HTERT RPE-1 (cell line): ENCODE measurements around the gene MYB.
"Not testable (repeated sequence)": the region's sequence is repeated elsewhere in the genome, so short reads cannot be mapped to it uniquely, and the experiment has no call there.

Source experiments
- in situ Hi-C: fragments of 300-500 bp; cut with MboI; formaldehyde crosslinking; loops from 4 replicates; pipeline ENCODE4 v1.14.3; 2020; ENCODE audit warnings: low sequenced_read_pairs

The MYB gene

GRCh38 chr6:135180542-135181332, at the start of gene MYB:
Gene MYB, plus strand, starts transcription at chr6:135181308. Its CDS starts 206 bp downstream, at chr6:135181514.
- in situ Hi-C loops = no loop called here

DNA sequence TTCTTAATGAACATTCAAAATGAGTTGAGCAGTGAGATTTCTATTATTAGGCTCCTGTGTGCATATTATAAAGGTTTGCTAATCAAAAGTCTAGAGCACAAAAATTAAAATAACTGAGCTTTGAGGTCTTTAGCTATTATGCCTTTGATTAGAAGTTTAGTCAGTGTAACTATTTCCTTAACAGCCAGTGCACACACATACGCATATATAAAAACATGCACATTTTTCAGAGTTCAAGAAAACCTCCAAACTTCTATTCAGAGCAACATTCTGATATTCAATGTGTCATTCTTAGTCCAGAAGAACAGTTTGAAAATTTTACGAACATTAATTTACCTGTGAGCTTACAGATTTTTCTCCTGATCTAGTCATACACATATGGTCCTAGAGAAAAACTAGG, 48.3 kb upstream of the MYB start:
- in situ Hi-C loops = no loop called here

GRCh38 chr6:135135835-135136234, 45.3 kb upstream of the MYB start:
- in situ Hi-C loops = no loop called here

DNA sequence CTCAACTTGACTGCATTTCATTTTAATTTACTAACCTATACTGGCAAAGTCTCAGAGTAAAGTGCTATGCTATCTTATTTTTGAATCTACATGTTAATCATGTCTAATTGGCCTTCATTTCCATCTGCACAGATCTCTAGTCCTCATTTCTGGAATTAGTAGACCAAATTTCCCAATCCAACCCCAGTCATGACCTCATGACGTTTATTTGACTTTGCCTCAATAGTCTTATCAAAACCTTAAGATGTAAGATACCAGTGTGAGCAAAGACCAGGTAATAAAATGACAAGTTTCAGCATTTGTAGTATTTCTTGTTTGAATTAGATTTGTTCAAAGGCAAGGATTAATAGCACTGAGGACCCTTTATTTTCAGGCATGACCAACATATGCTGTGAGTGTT, 43.3 kb upstream of the MYB start:
- in situ Hi-C loops = no loop called here

GRCh38 chr6:135141182-135141581, 39.9 kb upstream of the MYB start:
- in situ Hi-C loops = no loop called here

DNA sequence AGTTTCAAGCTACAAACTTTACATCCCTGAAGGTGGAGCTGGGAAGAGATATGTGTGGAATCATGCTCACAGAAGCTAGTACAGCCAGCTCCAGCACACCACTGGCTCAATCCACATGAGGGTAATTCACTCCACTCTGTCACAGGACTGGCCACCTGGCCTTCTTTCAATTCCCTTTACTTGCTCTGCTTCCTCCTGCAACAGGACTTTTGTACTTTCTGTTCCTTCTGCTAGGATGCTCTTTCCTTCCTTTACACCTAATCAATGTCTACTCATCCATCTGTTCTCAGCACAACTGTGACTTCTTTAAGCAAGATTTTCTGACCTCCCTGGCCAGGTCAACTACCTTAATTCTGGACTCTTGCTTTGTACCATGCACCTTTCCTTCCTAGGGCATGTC, 39.4 kb upstream of the MYB start:
- in situ Hi-C loops = no loop called here

DNA sequence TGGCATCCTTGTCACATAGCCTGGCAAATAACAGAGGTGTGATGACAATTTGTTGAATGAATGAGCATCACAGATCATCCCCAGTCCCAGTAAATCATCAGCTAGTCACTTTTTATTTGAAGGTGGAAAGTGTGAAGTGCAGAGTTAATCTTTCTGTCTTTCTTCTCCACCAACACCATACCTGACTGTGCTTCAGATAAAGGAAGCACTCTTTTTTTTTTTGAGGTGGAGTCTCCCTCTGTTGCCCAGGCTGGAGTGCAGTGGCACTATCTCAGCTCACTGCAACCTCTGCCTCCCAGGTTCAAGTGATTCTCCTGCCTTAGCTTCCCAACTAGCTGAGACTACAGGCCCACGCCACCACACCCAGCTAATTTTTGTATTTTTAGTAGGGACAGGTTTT, 38.9 kb upstream of the MYB start:
- in situ Hi-C loops = not testable (repeated sequence)

- in situ Hi-C loops = no loop called here
Measured at GRCh38 chr6:135144673-135145062, 36.4 kb upstream of the MYB start.

DNA sequence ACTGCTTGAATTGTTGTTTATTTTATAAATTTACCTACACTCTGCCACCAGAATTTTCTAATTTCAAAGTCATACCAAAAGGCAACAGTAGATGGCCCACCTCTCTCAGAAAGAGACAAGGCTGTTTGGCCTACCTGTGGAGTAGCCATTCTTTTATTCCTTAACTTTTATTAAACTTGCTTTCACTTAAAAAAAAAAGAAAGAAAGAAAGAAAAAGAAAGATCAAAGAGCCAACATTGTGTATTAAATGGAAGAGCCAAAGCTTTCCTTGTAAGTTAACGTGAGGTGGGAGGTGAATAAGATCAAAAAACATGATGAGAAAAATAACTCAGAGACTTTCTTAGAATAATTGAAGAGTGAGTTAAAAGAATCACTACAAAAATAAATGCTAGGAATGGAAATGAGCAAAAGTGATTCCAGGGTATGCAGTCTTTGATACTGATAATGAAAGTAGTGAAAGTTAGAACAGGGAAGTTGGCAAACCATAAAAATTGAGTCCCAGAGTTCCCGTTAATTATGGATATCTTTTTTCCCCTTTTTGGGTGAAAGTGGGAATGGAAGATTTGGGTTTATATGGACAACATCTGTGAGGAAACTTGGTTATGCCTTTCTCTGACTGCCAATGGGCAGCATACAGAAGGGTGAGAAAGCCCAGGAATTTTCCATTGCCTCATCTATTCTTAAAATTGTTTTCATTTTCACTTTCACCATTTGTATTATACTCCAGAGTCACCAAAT, 35.9 kb upstream of the MYB start:
- in situ Hi-C loops = no loop called here

DNA sequence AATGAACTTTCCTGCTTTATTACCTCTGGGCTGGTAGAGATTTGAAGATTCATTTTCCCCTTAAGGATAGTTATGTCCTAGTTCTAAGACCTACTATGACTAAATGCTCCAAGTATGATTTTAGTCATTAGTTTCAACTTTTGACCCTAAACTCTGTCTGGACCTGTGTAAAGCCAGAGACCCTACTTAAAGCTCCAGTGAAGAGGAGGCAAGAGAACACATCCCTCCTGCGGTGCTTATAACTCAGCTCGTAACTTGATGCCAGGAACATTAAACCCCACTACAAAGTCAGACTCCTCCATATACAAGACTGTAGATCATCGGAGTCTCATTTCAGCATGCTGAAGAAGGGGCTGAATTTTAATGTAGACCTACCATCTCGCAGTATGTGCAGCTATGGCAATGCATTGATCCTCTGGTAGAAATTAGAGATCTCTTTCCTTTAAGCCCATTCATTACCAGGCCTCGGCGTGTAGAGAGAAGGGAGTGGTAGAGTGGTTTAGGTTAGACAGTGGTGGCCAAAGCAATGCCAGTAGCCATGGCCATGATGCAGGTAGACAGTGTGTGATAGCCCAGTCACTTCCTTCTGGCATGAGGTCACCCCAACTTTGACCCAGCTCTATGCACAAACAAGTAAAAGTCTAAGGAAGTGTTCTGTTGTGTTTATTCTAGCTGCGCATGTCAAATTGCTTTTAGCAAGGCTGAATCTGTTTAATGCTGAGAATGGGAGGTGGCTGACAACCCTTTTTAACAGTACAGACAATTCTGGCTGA, 34.8 kb upstream of the MYB start:
- in situ Hi-C loops = no loop called here

DNA sequence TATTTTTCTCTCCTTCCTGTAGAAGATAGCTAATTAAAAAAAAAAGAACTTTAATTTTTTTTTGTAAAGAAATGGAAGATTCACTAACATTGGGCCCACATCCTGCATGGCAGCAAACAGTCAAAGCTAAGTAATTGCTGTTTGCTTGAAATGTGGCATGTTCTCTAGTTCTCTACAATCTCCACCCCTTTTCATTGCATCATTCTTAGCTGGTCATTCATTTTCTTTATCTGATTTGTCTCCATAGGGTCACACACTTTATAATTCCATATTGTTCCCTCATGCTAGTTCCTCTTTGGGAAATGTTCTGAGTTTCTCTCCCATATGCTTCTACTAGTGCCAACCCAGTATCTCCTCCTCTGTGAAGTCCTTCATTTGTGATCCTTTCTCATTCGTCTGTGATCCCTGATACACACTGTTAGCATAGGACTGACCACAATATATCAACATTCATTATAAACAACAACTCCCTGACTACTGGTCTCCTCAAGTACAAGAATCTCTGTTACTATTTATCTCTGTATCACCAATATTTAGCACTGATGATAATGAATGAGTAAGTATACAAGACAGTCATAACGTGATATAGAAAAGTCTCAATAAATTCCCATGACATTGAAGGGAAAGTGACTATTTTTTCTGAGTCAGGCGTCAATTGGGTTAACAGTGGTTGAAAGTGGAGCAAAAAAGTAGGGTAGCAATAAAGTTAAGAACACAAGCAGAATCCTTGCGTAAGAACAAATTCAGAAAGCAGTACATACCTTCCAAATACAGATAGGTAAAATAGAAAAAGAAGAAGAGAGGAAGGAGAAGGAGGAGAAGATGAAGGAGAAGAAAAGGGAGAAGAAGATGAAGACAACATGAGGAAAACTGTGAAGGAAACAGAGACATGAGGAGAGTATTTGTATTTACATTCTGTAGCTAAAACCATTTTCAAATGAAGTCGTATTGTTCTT, 33.2 kb upstream of the MYB start:
- in situ Hi-C loops = no loop called here

- in situ Hi-C loops = no loop called here
Measured at GRCh38 chr6:135148889-135149288, 32.2 kb upstream of the MYB start.

GRCh38 chr6:135149376-135149775, 31.7 kb upstream of the MYB start:
- in situ Hi-C loops = no loop called here

DNA sequence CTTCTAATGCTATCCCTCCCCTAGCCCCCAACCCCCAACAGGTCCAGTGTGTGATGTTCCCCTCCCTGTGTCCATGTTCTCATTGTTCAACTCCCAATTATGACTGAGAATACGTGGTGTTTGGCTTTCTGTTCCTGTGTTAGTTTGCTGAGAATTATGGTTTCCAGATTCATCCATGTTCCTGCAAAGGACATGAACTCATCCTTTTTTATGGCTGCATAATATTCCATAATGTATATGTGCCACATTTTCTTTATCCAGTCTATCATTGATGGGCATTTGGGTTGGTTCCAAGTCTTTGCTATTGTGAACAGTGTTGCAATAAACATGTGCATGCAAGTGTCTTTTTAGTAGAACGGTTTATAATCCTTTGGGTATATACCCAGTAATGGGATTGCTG, 30.6 kb upstream of the MYB start:
- in situ Hi-C loops = not testable (repeated sequence)

- in situ Hi-C loops = not testable (repeated sequence)
Measured at GRCh38 chr6:135154125-135154524, 27.0 kb upstream of the MYB start.

- in situ Hi-C loops = no loop called here
Measured at GRCh38 chr6:135158397-135158796, 22.7 kb upstream of the MYB start.

GRCh38 chr6:135159531-135159930, 21.6 kb upstream of the MYB start:
- in situ Hi-C loops = no loop called here

DNA sequence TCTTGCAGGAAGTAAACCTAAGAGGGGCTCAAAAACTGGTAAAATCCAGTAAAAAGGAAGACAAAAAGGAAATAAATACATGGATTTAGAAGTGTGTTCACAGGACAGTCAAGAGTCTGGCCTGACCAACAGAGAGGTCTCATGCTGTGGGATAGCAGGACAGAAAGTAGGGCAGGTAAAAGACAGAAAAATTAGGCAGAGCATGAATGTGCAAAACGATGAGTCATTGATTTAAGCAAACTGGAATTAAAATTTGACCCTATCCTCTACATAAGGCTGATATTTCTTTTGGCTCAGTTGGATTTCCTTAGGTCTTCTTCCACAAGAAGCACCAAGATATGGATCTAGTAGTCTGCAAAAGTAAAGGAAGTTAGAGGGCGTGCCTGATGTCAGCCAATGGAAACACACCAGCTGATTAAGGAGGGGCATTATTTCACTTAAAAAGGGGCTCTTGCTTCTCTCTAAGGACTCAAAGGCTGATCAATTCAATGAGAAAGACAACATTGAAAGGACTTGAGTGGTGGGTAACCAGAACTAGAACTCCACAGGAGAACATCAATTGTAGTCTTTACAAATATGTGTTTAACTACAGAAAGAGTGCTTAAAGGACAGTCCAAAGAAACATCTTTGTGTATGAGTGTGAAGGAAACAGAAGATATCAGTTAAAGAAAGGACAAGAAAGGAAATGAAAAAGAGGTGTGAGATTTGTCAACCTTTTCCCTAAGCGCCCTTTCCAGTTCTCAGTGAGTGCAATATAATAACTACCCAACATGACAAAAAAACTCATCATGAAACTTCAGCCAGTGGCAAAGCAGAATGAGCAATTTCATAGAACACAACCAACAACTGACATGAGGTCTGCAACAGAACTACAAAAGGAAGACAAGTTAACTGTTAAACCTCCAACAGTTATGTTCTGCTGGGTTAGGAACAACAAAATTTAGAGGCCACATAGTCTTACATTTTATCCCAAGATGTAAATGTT, 19.4 kb upstream of the MYB start:
- in situ Hi-C loops = no loop called here

DNA sequence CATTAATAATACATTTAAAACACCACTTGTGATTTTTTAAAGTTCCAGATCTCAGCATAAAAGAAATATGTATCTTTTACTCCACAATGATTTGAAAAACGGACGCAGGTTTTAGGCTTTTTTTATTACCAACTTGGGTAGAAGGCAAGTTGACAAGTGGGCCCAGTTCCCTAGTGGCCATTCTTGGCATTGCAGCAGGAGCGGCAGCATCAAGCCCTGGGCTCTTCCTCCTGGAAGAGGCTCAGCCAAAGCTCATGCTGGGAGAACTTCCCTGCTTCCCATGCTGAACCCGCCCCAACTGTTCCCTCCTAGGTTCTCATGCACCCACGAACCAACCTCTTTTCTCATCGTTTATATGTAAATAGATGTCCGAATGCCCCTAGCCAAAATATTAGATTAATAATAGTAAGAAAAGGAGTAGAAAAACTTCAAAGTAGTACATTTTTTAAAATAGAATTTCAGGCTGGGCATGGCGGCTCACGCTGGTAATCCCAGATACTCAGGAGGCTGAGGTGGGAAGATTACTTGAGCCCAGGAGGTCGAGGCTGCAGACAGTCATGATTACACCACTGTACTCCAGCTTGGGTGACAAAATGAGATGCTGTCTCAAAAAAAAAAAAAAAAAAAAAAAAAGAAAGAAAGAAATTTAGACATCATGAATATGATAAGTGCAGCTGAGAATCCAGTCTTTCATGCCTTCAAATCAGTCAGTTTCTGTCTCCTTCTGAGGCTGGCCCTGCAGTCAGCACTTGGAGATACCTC, 18.2 kb upstream of the MYB start:
- in situ Hi-C loops = no loop called here
